ENCODE results near the gene FCAMR.

- TF ChIP-seq CTCF (IDR thresholded peaks at IDR 0.05; ENCODE audit: insufficient read depth, low read depth, low read length) (no peak), EZH2 (IDR thresholded peaks at IDR 0.05; ENCODE audit: insufficient read depth, low read length) (no peak)
Observed at GRCh38 chr1:206967096-206967849, 3.0 kb downstream of the FCAMR start.

All from astrocyte (in vitro differentiated cells and primary cell).